ENCODE results near the gene C19orf53. TPM values are rescaled to one million over a fixed set of nuclear protein-coding genes. Genes with fewer than 3 reads are reported as not detected.

C19orf53 gene
- total and polyA plus RNA-seq, 10 of the 15 experiments (the other 5 are each of a cell fraction or from before 2014, with no cell fraction given), result 109 to 449 (median 218) TPM

GRCh38 chr19:13812544-13812943 is 38.3 kb downstream of the C19orf53 start:
- DNase-seq (ENCODE audit: low read depth, low spot score) (no peak), FAIRE-seq (no peak), ATAC-seq (no peak)
- H3K36me3 ChIP-seq (ENCODE audit: control insufficient read depth in 2 of 2, insufficient read depth in 2 of 2, low read length in 1 of 2), result 0 out of 4 replicates have a peak, but pooled peaks cover 0 to 3% of the 10 kb centered on the region in 2 experiments
- BruUV-seq (replicated peaks), result no TSS peak
- no peaks in the 10 kb centered on the region for H3K27me3 ChIP-seq (replicated peaks in 1 of 2; ENCODE audit: control insufficient read depth in 2 of 2, insufficient read depth in 2 of 2, low read length in 1 of 2)
- no peaks in the 10 kb centered on the region; the same call in 2 of the 3 replicates for H3K9me3 ChIP-seq (replicated peaks; ENCODE audit: control insufficient read depth, insufficient read depth, low read length)
- in situ Hi-C loops (cut with MboI) (no loop called here), intact Hi-C loops (cut with micrococcal nuclease; ENCODE audit: unreplicated experiment) (no loop called here)
- H3K79me2 ChIP-seq (ENCODE audit: control insufficient read depth, insufficient read depth, low read length), result no peaks in the 10 kb centered on the region
- H3K9ac ChIP-seq (ENCODE audit: control insufficient read depth, insufficient read depth, low read length), result no peak overlapping the region
- no peak overlapping the region for H3K4me3 ChIP-seq
- H3K27ac ChIP-seq (ENCODE audit: control insufficient read depth, insufficient read depth), result no peak overlapping the region
- H3K4me2 ChIP-seq (ENCODE audit: control insufficient read depth, insufficient read depth), result no peak overlapping the region
- ChIA-PET SMC1A (ENCODE audit: uncharacterized antibody, unreplicated experiment) (no interaction called here), RAD21 (ENCODE audit: unreplicated experiment) (no interaction called here), CTCF (no interaction called here), POLR2A (interaction anchor here (0.6 kb wide), 1 partner anchor 150 kb away, joined by 3 read pairs; no protein-coding TSS in a partner anchor)
- no peak overlapping the region for H2AFZ ChIP-seq (ENCODE audit: control insufficient read depth, low read depth, low read length)
- H3K4me1 ChIP-seq (ENCODE audit: control insufficient read depth, insufficient read depth, low read length), result no peaks in the 10 kb centered on the region
- 93% methylated on average over 11 of the region's 11 CpGs for WGBS (ENCODE audit: insufficient coverage, insufficient replicate concordance, low lambda C conversion rate, missing lambda C conversion rate)
- H4K20me1 ChIP-seq (ENCODE audit: control insufficient read depth, insufficient read depth), result no peaks in the 10 kb centered on the region
- no peak for TF ChIP-seq CREB1 (IDR thresholded peaks at IDR 0.05; ENCODE audit: low read depth)
- no peak for TF ChIP-seq FOXK2 (IDR thresholded peaks at IDR 0.05)
- no peak for TF ChIP-seq SUPT20H (IDR thresholded peaks at IDR 0.05; ENCODE audit: borderline replicate concordance, control insufficient read depth, low read depth, low read length)
- no peak for TF ChIP-seq ZNF622 (IDR thresholded peaks at IDR 0.05)
- TF ChIP-seq ATF3 (IDR thresholded peaks at IDR 0.05; ENCODE audit: borderline replicate concordance, extremely low read depth, low read depth, low read length), result no peak
- no peak for TF ChIP-seq TCF7 (IDR thresholded peaks at IDR 0.05; ENCODE audit: borderline replicate concordance)

- Histone ChIP-seq H4K20me1 (ENCODE audit: control insufficient read depth, insufficient read depth) (no peaks in the 10 kb centered on the region), H3K4me3 (no peak overlapping the region), H3K79me2 (ENCODE audit: control insufficient read depth, insufficient read depth, low read length) (no peaks in the 10 kb centered on the region), H2AFZ (ENCODE audit: control insufficient read depth, low read depth, low read length) (no peak overlapping the region), H3K4me1 (ENCODE audit: control insufficient read depth, insufficient read depth, low read length) (no peaks in the 10 kb centered on the region), H3K4me2 (ENCODE audit: control insufficient read depth, insufficient read depth) (no peak overlapping the region), H3K36me3 (ENCODE audit: control insufficient read depth in 2 of 2, insufficient read depth in 2 of 2, low read length in 1 of 2) (0 out of 4 replicates have a peak, but pooled peaks cover 0 to 3% of the 10 kb centered on the region in 2 experiments), H3K27ac (ENCODE audit: control insufficient read depth, insufficient read depth) (no peak overlapping the region), H3K9me3 (replicated peaks; ENCODE audit: control insufficient read depth, insufficient read depth, low read length) (no peaks in the 10 kb centered on the region), H3K27me3 (replicated peaks in 1 of 2; ENCODE audit: control insufficient read depth in 2 of 2, insufficient read depth in 2 of 2, low read length in 1 of 2) (no peaks in the 10 kb centered on the region), H3K9ac (ENCODE audit: control insufficient read depth, insufficient read depth, low read length) (no peak overlapping the region)
- ChIA-PET RAD21 (ENCODE audit: unreplicated experiment) (no interaction called here), SMC1A (ENCODE audit: uncharacterized antibody, unreplicated experiment) (interaction anchor here (0.6 kb wide), 1 partner anchor 50 kb away, joined by 3 read pairs; no protein-coding TSS in a partner anchor), POLR2A (interaction anchor here (0.6 kb wide), 1 partner anchor 150 kb away, joined by 3 read pairs; no protein-coding TSS in a partner anchor), CTCF (no interaction called here)
- ATAC-seq (no peak), DNase-seq (ENCODE audit: low read depth, low spot score) (no peak), FAIRE-seq (no peak)
- intact Hi-C loops (cut with micrococcal nuclease; ENCODE audit: unreplicated experiment) (no loop called here), in situ Hi-C loops (cut with MboI) (no loop called here)
- no TSS peak for BruUV-seq (replicated peaks)
- 100% methylated on average over 2 of the region's 2 CpGs for WGBS (ENCODE audit: insufficient coverage, insufficient replicate concordance, low lambda C conversion rate, missing lambda C conversion rate)
- TF ChIP-seq ZBED1 (IDR thresholded peaks at IDR 0.05; ENCODE audit: borderline replicate concordance), result no peak
- TF ChIP-seq KDM1A (IDR thresholded peaks at IDR 0.05; ENCODE audit: borderline replicate concordance), result no peak
- TF ChIP-seq IKZF2 (IDR thresholded peaks at IDR 0.05), result no peak
- TF ChIP-seq SP1 (IDR thresholded peaks at IDR 0.05; ENCODE audit: low read depth, low read length), result no peak
- no peak for TF ChIP-seq ASH2L (IDR thresholded peaks at IDR 0.05; ENCODE audit: borderline replicate concordance, low read depth)
- TF ChIP-seq CHD2 (IDR thresholded peaks at IDR 0.05; ENCODE audit: borderline replicate concordance, low read depth, low read length), result no peak
- no peak for TF ChIP-seq SIN3A (IDR thresholded peaks at IDR 0.05; ENCODE audit: low read depth, low read length)
- no peak for TF ChIP-seq SRF (IDR thresholded peaks at IDR 0.05; ENCODE audit: low read depth in 2 of 2, low read length in 2 of 2)
- TF ChIP-seq ATF7 (IDR thresholded peaks at IDR 0.05; ENCODE audit: low read depth), result no peak
Measured at GRCh38 chr19:13813147-13813546, 38.9 kb downstream of the C19orf53 start.

Measured in GM12878 (cell line).